GM19238 (cell line): ENCODE results near the gene TRIM37.

Experiments used
- DNase-seq: peaks from one replicate; pipeline ENCODE4 v3.0.0; 2011; ENCODE audit warnings: low spot score; ENCODE audit not compliant: insufficient read length

TRIM37 gene

DNA sequence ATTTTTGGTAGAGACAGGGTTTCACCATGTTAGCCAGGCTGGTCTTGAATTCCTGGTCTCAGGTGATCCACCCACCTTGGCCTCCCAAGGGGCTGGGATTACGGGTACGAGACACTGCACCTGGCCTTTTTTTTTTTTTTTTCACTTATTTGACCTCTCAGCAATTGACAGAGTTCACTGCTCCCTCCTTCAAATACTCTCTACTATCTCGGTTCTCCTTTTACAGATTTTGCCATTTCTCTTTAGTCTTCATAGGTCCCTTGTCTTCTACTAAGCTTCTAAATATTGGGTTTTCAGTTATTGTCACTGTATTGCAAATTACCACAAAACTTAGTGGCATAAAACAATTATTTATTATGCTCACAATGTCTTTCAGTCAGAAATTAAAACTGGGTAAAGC lies 159.3 kb downstream of the TRIM37 start:
- no peak for DNase-seq

GRCh38 chr17:58944166-58944565 lies 162.5 kb downstream of the TRIM37 start:
- no peak for DNase-seq

- no peak for DNase-seq
Observed at GRCh38 chr17:58936295-58936694, 170.4 kb downstream of the TRIM37 start.

DNA sequence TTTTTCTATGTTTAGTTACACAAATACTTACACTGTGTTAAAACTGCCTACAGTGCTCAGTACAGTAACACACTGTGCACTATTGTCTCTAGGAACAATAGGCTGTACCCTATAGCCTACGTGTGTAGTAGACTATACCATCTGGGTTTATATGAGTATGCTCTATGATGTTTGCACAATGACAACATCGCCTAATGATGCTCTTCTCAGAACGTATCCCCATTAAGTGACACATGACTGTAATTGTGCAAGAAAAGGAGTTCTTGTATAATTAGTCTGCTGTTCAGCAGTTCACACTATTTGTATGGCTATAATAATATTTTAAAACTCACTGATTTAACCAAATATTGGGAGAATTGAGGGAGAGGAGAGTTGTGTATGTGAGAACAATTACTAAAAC lies 173.7 kb downstream of the TRIM37 start:
- no peak for DNase-seq
